ENCODE results near the gene ST6GAL1.
"Not testable (repeated sequence)": the region's sequence is repeated elsewhere in the genome, so short reads cannot be mapped to it uniquely, and the experiment has no call there.

The ST6GAL1 gene

GRCh38 chr3:186946756-186947375 lies 16.5 kb downstream of the ST6GAL1 start:
- DNase-seq, result no peak

- DNase-seq, result no peak
Observed at GRCh38 chr3:186949281-186949982, 19.1 kb downstream of the ST6GAL1 start.

- DNase-seq, result no peak
Observed at GRCh38 chr3:186950402-186951093, 20.2 kb downstream of the ST6GAL1 start.

GRCh38 chr3:186951640-186952552 lies 21.6 kb downstream of the ST6GAL1 start:
- DNase-seq, result no peak

- DNase-seq, result no peak
Observed at GRCh38 chr3:186953011-186953487, 22.7 kb downstream of the ST6GAL1 start.

GRCh38 chr3:186953992-186954699 lies 23.8 kb downstream of the ST6GAL1 start:
- not testable (repeated sequence) for DNase-seq

- DNase-seq, result no peak
Observed at GRCh38 chr3:186955898-186956696, 25.8 kb downstream of the ST6GAL1 start.

- no peak for DNase-seq
Observed at GRCh38 chr3:186959029-186959624, 28.8 kb downstream of the ST6GAL1 start.

- DNase-seq, result no peak
Observed at GRCh38 chr3:186960347-186960746, 30.0 kb downstream of the ST6GAL1 start.

- DNase-seq, result no peak
Observed at GRCh38 chr3:186962445-186962844, 32.1 kb downstream of the ST6GAL1 start.

- DNase-seq, result no peak
Observed at GRCh38 chr3:186963636-186964035, 33.3 kb downstream of the ST6GAL1 start.

GRCh38 chr3:186964071-186964470 lies 33.7 kb downstream of the ST6GAL1 start:
- DNase-seq, result no peak

GRCh38 chr3:186964616-186965015 lies 34.3 kb downstream of the ST6GAL1 start:
- no peak for DNase-seq

- no peak for DNase-seq
Observed at GRCh38 chr3:186965141-186965879, 35.0 kb downstream of the ST6GAL1 start.

- DNase-seq, result no peak
Observed at GRCh38 chr3:186966406-186966805, 36.1 kb downstream of the ST6GAL1 start.

- DNase-seq, result not testable (repeated sequence)
Observed at GRCh38 chr3:186967236-186967635, 36.9 kb downstream of the ST6GAL1 start.

GRCh38 chr3:186967686-186968085 lies 37.4 kb downstream of the ST6GAL1 start:
- DNase-seq, result no peak

- DNase-seq, result no peak
Observed at GRCh38 chr3:186969607-186970006, 39.3 kb downstream of the ST6GAL1 start.

GRCh38 chr3:186971106-186971505 lies 40.8 kb downstream of the ST6GAL1 start:
- DNase-seq, result not testable (repeated sequence)

- DNase-seq, result no peak
Observed at GRCh38 chr3:186971578-186971977, 41.3 kb downstream of the ST6GAL1 start.

Measured in activated CD4-positive, CD25-positive, alpha-beta regulatory T cell (primary cell).